Inferior parietal cortex (tissue), 1 donor: ENCODE measurements around the gene SPRYD7.
"Not testable (repeated sequence)": the region's sequence is repeated elsewhere in the genome, so short reads cannot be mapped to it uniquely, and the experiment has no call there.

ENCODE experiments used
- DNase-seq: peaks from one replicate; pipeline ENCODE4 v3.0.0-alpha.2; 2016; ENCODE audit errors: extremely low spot score

Gene SPRYD7

GRCh38 chr13:49936075-49936967 is at the start of gene SPRYD7:
Gene SPRYD7, minus strand, starts transcription at chr13:49936340. Its CDS starts 105 bp downstream, at chr13:49936235.
- peak; percentile 95 for DNase-seq

GRCh38 chr13:49985129-49985528 is 49.0 kb upstream of the SPRYD7 start:
- no peak for DNase-seq

- no peak for DNase-seq
Observed at GRCh38 chr13:49980266-49980665, 44.1 kb upstream of the SPRYD7 start.

GRCh38 chr13:49977992-49978391 is 41.9 kb upstream of the SPRYD7 start:
- no peak for DNase-seq

- peak; percentile 87 for DNase-seq
Observed at GRCh38 chr13:49976314-49977258, 40.4 kb upstream of the SPRYD7 start.

- DNase-seq, result no peak
Observed at GRCh38 chr13:49975826-49976225, 39.7 kb upstream of the SPRYD7 start.

- no peak for DNase-seq
Observed at GRCh38 chr13:49972709-49973108, 36.6 kb upstream of the SPRYD7 start.

- no peak for DNase-seq
Observed at GRCh38 chr13:49967456-49967855, 31.3 kb upstream of the SPRYD7 start.

- no peak for DNase-seq
Observed at GRCh38 chr13:49958321-49958720, 22.2 kb upstream of the SPRYD7 start.

- no peak for DNase-seq
Observed at GRCh38 chr13:49956131-49956530, 20.0 kb upstream of the SPRYD7 start.

GRCh38 chr13:49954674-49955455 is 18.7 kb upstream of the SPRYD7 start:
- DNase-seq, result no peak

- no peak for DNase-seq
Observed at GRCh38 chr13:49953560-49953959, 17.4 kb upstream of the SPRYD7 start.

- no peak for DNase-seq
Observed at GRCh38 chr13:49951754-49952535, 15.8 kb upstream of the SPRYD7 start.

GRCh38 chr13:49948777-49949270 is 12.7 kb upstream of the SPRYD7 start:
- not testable (repeated sequence) for DNase-seq

GRCh38 chr13:49939321-49939720 is 3.2 kb upstream of the SPRYD7 start:
- DNase-seq, result no peak

GRCh38 chr13:49938921-49939320 is 2.8 kb upstream of the SPRYD7 start:
- DNase-seq, result no peak

- DNase-seq, result no peak
Observed at GRCh38 chr13:49938314-49938713, 2.2 kb upstream of the SPRYD7 start.

GRCh38 chr13:49936968-49937273 is 781 bp upstream of the SPRYD7 start:
- no peak for DNase-seq

- DNase-seq, result peak; percentile 36
Observed at GRCh38 chr13:49935171-49936074, 717 bp downstream of the SPRYD7 start.

- no peak for DNase-seq
Observed at GRCh38 chr13:49933511-49933910, 2.6 kb downstream of the SPRYD7 start.
